Epithelial cell of esophagus (primary cell): ENCODE results near the gene TRIM22.
"Not testable (repeated sequence)": the region's sequence is repeated elsewhere in the genome, so short reads cannot be mapped to it uniquely, and the experiment has no call there.

ENCODE experiments used
- DNase-seq: peaks from one replicate; pipeline ENCODE4 v3.0.0; 2010; ENCODE audit warnings: low read depth
- H3K4me3 ChIP-seq: 2 replicates; pipeline ENCODE4 v1.5.1; 2011; ENCODE audit warnings: mild to moderate bottlenecking, low read length, control low read depth
- TF ChIP-seq, protein P1 (sequence below): IDR thresholded peaks from 2 replicates; pipeline ENCODE4 v1.5.1; 2011; ENCODE audit warnings: low read depth, mild to moderate bottlenecking, low read length, control low read depth, inconsistent platforms; ENCODE audit not compliant: insufficient read depth; ENCODE audit errors: missing control alignments

The TRIM22 gene

DNA sequence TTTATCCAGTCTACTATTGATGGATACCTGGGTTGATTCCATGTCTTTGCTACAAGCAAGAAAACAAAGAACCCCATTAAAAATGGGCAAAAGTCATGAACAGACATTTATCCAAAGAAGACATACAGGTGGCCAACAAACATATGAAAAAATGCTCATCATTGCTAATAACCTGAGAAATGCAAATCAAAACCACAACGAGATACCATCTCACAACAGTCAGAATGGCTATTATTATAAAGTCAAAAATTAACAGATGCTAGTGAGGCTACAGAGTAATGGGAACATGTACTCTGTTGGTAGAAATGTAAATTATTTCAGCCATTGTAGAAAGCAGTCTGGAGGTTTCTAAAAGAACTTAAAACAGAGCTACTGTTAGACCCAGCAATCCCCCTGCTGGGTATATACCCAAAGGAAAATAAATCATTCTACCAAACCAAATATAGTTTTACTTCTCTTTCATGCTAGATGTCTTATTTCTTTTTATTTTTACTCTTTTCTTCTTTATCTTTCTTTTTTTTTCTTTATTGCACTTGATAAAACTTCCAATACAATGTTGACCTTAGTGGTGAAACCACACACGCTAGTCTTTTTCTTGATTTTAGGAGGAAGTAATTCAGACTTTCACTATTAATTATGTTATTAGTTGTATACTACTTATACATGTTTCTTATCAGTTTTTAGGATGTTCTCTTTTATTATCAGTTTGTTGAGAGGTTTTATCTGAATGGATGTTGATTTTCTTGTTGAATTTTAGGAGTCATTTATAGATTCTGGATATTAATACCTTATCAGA, 14.3 kb downstream of the TRIM22 start:
- H3K4me3 ChIP-seq: no peak overlapping the region
- TF ChIP-seq, protein P1, sequence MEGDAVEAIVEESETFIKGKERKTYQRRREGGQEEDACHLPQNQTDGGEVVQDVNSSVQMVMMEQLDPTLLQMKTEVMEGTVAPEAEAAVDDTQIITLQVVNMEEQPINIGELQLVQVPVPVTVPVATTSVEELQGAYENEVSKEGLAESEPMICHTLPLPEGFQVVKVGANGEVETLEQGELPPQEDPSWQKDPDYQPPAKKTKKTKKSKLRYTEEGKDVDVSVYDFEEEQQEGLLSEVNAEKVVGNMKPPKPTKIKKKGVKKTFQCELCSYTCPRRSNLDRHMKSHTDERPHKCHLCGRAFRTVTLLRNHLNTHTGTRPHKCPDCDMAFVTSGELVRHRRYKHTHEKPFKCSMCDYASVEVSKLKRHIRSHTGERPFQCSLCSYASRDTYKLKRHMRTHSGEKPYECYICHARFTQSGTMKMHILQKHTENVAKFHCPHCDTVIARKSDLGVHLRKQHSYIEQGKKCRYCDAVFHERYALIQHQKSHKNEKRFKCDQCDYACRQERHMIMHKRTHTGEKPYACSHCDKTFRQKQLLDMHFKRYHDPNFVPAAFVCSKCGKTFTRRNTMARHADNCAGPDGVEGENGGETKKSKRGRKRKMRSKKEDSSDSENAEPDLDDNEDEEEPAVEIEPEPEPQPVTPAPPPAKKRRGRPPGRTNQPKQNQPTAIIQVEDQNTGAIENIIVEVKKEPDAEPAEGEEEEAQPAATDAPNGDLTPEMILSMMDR: no peak
- no peak for DNase-seq

GRCh38 chr11:5705688-5706087, 16.1 kb downstream of the TRIM22 start:
- no peak overlapping the region for H3K4me3 ChIP-seq
- peak; percentile 52 for DNase-seq
- TF ChIP-seq, protein P1: no peak

GRCh38 chr11:5712507-5712906, 22.9 kb downstream of the TRIM22 start:
- H3K4me3 ChIP-seq: no peak overlapping the region
- DNase-seq: peak; percentile 33
- TF ChIP-seq, protein P1: peak; percentile 58

- no peak overlapping the region for H3K4me3 ChIP-seq
- no peak for DNase-seq
- TF ChIP-seq, protein P1: no peak
Measured at GRCh38 chr11:5713695-5714094, 24.1 kb downstream of the TRIM22 start.

DNA sequence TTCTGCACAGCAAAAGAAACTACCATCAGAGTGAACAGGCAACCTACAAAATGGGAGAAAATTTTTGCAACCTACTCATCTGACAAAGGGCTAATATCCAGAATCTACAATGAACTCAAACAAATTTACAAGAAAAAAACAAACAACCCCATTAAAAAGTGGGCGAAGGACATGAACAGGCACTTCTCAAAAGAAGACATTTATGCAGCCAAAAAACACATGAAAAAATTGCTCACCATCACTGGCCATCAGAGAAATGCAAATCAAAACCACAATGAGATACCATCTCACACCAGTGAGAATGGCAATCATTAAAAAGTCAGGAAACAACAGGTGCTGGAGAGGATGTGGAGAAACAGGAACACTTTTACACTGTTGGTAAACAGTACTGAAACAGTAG, 26.9 kb downstream of the TRIM22 start:
- not testable (repeated sequence) for DNase-seq

GRCh38 chr11:5719703-5720495, 30.3 kb downstream of the TRIM22 start:
- TF ChIP-seq, protein P1: no peak
- no peak for DNase-seq
- H3K4me3 ChIP-seq: no peak overlapping the region

More for the DNA sequence above, 26.9 kb downstream of the TRIM22 start:
- not testable (repeated sequence) for H3K4me3 ChIP-seq

DNA sequence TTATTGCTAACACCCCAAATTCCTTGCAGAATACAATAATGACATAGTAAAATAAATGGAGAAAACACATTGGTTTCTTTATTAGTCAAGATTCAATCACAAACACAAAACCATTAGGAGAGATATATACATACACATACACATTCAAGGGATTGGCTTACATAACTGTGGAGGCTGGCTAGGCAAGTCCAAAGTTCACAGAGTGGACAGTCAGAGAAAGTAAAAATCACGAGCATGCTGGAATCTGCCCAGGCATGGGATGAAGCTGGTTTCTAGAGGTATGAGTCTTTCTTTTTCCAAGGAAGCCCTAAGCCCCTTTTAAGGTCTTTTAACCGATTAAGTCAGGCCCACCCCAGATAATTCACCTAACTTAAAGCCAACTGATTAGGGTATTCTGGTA, 33.0 kb downstream of the TRIM22 start:
- no peak for DNase-seq
- TF ChIP-seq, protein P1: no peak
- no peak overlapping the region for H3K4me3 ChIP-seq
